CMK (cell line): ENCODE results near the gene JPT2.
"Not testable (repeated sequence)": the region's sequence is repeated elsewhere in the genome, so short reads cannot be mapped to it uniquely, and the experiment has no call there.

ENCODE experiments used
- DNase-seq: peaks from one replicate; pipeline ENCODE4 v3.0.0-alpha.2; 2010; ENCODE audit warnings: low read depth

Gene JPT2

DNA sequence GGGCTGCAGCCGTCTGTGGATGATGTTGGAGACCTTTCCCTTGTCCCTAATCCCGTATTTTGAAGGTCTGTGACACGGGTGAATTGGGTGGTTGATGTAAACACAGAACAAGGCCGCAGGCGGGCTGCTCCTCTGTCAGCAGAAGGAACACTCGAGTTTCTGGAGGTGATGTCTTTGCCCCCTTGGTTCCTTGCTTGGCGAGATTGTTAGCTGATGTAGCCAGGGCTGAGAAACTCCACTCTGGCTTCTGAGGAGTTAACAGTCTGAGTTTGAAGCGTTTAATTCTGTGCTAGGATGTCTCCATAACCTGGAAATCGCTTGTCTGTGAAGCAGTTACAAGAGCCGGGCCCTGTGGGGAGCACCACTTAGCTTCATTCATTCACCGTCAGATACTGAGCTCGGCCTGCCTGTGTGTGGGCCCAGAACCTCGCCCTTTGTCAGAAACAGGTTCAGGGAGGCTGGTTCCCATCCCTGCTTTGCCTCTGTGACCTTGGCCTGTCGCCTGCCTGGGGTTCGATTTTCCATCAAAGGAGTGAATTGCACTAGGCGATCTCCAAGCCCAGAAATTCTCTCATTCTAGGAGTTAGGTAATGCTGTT lies 29.2 kb downstream of the JPT2 start:
- no peak for DNase-seq

DNA sequence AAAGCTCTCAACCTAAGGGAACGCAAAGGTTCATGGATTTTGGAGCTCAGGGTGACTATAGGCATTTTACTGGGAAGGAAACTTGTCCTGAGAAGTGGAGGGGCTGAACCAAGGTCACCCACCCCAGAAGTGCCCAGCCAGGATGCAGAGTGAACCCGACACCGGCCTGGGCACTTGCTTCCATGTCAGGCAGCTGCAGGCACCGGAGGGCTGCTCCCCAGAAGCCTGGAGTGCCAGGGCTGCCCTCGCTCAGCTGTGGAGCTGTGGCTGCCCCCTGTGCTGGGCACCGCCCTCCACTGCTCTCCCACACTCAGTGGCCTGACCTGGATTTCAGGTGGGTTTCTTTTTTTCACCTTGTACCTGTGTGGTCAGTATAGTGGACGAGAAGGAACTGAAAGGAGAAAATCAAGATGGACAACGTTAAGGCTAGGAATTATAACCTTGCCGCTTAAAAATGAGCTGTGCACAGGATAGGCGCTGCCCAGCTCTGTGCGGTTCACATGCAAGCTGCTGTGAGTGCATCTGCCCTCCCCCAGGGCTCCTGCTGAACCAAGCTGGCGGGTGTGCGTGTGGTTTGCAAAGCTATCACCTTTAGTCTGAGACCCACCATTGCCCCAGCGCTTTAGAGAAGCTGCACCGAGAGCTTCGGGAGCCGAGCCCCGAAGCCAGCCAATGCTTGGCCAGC lies 30.1 kb downstream of the JPT2 start:
- DNase-seq: no peak

GRCh38 chr16:1708768-1709180 lies 30.7 kb downstream of the JPT2 start:
- no peak for DNase-seq

DNA sequence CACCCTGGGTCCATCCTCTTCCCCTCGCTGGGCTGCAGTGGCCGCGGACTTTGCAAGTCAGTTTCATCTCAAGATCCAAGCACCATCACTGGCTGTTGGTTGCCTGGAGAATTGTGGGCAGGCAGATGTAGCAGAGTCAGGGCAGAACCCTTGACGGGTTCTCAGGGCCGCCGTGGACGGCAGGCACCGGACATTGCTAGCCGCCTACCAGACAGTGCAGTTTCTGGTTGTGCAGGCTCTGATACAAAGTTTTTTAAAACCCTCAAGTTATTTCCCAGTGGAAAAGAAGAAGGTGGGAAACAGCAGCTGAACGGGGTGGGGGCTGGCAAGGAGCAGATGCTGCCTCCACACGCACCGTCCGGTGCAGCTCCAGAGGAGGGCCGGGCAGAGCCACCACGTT lies 31.3 kb downstream of the JPT2 start:
- no peak for DNase-seq

- DNase-seq: no peak
Measured at GRCh38 chr16:1710811-1711507, 32.9 kb downstream of the JPT2 start.

DNA sequence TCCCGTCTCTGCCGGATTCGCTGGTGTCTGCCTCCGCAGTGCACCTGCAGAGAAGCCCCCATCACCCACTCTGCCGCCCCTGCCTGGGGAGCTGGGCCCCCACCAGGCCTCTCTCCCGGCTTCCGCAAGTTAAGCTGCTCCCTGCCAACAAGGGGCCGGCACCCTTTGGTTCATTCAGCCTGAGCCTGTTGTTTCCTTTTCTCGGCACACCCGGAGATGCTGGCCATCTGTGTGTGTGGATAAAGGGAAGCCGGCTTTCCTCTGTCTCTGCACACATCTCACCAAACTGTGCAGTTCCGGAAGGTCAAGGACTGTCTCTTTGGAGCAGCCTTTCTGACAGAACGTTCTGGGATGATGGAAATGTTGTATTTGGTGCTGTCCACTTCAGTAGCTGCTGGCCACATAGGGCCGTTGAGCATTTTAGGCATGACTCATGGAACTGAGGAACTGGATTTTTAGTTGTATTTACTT lies 34.7 kb downstream of the JPT2 start:
- DNase-seq: no peak

DNA sequence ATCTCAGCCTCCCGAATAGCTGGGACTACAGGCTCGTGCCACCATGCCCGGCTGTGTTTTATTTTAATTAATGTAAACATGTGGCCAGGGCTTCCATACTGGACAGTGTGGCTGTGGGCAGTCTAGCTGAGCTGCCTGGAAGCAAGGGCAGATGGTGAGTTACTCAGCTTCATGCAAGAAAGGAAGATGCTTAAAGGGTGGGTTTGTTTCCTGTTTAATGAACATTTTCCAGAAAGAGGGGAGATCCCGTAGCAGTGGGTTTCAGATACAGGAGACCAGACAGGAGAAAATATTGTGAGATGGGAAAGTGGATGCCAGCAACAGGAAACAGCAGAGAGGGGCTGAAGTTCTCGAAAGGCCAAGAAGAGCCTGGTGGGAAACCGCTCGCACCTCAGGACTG lies 35.3 kb downstream of the JPT2 start:
- DNase-seq: no peak

- no peak for DNase-seq
Measured at GRCh38 chr16:1713933-1714332, 35.9 kb downstream of the JPT2 start.

- no peak for DNase-seq
Measured at GRCh38 chr16:1715220-1715619, 37.1 kb downstream of the JPT2 start.

DNA sequence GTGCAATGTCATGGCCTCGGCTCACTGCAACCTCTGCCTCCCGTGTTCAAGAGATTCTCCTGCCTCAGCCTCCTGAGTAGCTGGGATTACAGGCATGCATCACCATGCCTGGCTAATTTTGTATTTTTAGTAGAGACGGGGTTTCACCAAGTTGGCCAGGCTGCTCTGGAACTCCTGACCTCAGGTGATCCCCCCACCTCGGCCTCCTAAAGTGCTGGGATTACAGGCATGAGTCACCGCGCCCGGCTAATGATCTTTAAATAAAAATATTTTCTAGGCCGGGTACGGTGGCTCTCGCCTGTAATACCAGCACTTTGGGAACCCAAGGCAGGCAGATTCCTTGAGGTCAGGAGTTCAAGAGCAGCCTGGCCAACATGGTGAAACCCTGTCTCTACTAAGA lies 40.2 kb downstream of the JPT2 start:
- not testable (repeated sequence) for DNase-seq

DNA sequence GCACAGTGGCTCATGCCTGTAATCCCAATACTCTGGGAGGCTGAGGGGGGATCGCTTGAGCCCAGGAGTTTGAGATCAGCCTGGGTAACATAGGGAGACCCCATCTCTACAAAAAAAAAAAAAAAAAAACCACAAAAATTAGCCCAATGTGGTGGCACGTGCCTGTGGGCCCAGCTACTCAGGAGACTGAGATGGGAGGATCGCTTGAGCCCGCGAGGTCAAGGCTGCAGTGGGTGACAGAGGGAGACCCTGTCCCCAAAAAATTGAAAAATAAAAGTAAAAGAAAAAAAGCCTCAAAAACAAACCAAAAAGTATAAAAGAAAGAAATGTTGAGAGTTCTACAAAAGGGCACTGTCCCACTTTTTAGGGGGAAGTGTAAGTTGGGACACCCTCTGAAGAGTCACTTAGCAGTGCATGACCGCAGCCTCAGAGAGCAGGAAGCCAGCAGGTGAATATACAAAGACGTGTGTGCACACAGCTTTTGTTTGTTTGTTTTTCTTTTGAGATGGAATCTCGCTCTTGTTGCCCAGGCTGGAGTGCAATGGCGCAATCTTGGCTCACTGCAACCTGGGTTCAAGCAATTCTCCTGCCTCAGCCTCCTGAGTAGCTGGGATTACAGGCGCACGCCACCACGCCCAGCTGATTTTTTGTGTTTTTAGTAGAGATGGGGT lies 41.6 kb downstream of the JPT2 start:
- DNase-seq: not testable (repeated sequence)

- no peak for DNase-seq
Measured at GRCh38 chr16:1721372-1721771, 43.3 kb downstream of the JPT2 start.

GRCh38 chr16:1723450-1724147 lies 45.5 kb downstream of the JPT2 start:
- no peak for DNase-seq

GRCh38 chr16:1724491-1724890 lies 46.4 kb downstream of the JPT2 start:
- DNase-seq: no peak

GRCh38 chr16:1726661-1727502 lies 48.8 kb downstream of the JPT2 start:
- no peak for DNase-seq

DNA sequence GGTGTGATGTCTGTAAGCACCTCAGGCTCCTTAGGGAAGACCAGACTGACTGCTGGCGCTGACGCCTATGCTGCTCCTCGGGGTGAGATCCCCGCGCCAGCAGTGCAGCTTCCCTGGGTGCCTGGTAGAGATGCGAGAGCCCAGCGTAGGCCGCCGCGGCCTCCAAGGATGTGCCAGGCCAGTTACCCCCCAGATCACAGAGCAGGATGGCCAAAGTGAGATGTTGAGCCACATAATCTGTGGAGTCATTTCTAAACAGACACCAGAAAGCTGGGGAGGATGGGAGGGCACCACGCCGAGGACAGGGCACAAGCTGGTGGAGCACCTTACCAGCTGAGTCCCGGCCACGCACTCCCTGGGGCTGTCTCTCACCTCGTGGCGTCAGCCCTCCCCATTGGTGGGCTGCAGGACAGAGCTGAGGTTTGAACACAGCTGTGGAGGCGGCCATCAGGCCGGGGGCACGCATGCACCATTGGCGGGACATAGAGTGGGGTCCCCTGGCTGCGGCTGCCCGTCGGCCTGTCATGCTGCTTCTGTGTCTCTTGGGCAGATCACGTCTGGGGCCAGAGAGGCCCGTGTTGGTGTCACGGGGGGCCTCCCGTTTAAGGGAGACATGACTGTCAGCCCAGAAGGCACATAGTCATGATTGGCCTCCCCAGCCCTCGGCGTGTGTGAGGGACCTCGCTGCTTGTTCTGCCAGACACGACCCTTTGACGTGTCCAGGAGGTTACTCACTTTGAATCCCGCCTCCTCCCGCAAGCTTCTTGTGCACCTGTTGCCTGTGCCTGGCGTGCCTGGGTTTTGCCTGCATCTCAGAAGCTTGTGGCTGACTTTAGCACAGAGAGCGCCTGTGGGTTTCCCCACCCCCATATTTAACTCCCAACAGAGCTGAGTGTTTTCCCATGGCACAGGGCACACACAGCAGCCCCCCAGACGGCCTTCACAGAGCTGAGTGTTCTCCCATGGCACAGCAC lies 49.9 kb downstream of the JPT2 start:
- DNase-seq: no peak

DNA sequence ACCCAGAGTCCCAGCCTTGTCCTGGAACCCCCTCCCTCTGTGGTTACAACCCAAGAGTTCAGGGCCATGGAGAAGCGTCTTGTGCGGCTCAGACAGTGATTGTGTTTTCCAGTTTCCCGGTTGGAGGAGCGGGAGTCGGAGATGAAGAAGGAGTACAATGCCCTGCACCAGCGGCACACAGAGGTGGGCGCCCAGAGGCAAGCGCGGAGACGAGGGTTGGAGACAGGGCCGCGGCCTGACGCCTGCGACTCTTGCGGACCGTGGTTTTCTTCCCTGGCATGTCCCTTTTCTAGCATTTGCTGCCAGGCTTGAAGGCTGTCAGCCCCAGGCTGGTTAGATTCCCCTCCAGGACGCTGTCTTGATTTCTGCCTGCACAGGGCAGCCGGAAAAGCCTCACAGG lies 50.9 kb downstream of the JPT2 start:
- DNase-seq: no peak

DNA sequence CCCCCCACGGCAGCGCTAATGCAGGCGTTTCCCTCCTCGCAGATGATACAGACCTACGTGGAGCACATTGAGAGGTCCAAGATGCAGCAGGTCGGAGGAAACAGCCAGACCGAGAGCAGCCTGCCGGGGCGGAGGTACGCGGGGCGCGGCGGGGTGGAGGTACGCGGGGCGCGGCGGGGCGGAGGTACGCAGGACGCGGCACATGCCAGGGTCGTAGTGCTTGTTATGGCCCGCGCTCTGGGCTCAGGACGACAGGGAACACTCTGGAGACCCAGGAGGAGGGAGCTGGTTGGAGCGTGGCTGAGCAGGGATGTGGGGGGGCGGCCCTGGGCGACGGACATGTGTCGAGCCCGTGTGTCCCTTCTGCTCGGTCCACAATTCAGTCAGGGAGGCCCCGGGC lies 51.4 kb downstream of the JPT2 start:
- DNase-seq: no peak

GRCh38 chr16:1731073-1731472 lies 53.0 kb downstream of the JPT2 start:
- DNase-seq: no peak

DNA sequence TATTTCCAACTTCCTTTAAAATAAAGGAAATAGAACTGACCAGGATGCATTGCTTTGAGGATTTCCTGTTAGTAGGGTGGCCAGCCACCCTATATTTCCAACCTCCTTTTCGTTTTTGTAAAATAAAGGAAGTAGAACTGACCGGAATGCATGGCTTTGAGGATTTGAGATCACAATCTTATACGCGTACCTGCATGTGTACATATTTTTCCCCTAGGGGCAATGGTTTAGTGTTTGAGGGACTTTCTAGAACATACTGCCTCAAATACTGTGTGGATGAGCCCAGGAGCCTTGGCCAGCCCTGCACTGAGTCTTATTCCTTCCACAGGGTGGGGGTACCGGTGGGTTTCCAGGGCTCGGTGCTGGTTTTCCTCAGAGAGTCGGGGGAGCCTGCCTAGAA lies 53.5 kb downstream of the JPT2 start:
- DNase-seq: no peak
